Measurements from ENCODE around the gene AGAP2.

AGAP2 gene

GRCh38 chr12:57720606-57721595, 17.6 kb downstream of the AGAP2 start:
- H3K4me3 Mint-ChIP-seq, result no peak overlapping the region
- H3K36me3 Mint-ChIP-seq (ENCODE audit: low read depth), result peaks cover 39% of the 10 kb centered on the region
- no peak for TF ChIP-seq CTCF (IDR thresholded peaks at IDR 0.05)
- peaks cover 33% of the 10 kb centered on the region for H3K27me3 Mint-ChIP-seq (ENCODE audit: low read depth, poor library complexity)
- peaks cover under 1% of the 10 kb centered on the region for H3K4me1 Mint-ChIP-seq
- H3K9me3 Mint-ChIP-seq, result no peaks in the 10 kb centered on the region
- no peak overlapping the region for H3K27ac Mint-ChIP-seq
- DNase-seq, result no peak

GRCh38 chr12:57719777-57720605, 18.6 kb downstream of the AGAP2 start:
- Mint-ChIP-seq H3K4me3 (no peak overlapping the region), H3K4me1 (no peaks in the 10 kb centered on the region), H3K36me3 (ENCODE audit: low read depth) (peaks cover 43% of the 10 kb centered on the region), H3K27me3 (ENCODE audit: low read depth, poor library complexity) (peaks cover 24% of the 10 kb centered on the region), H3K27ac (no peak overlapping the region), H3K9me3 (no peaks in the 10 kb centered on the region)
- DNase-seq, result no peak
- no peak for TF ChIP-seq CTCF (IDR thresholded peaks at IDR 0.05)

GRCh38 chr12:57718641-57719528, 19.7 kb downstream of the AGAP2 start:
- Mint-ChIP-seq H3K9me3 (no peaks in the 10 kb centered on the region), H3K4me1 (no peaks in the 10 kb centered on the region), H3K4me3 (no peak overlapping the region), H3K27ac (no peak overlapping the region), H3K36me3 (ENCODE audit: low read depth) (peaks cover 43% of the 10 kb centered on the region), H3K27me3 (ENCODE audit: low read depth, poor library complexity) (peaks cover 13% of the 10 kb centered on the region)
- TF ChIP-seq CTCF (IDR thresholded peaks at IDR 0.05), result no peak
- no peak for DNase-seq

DNA sequence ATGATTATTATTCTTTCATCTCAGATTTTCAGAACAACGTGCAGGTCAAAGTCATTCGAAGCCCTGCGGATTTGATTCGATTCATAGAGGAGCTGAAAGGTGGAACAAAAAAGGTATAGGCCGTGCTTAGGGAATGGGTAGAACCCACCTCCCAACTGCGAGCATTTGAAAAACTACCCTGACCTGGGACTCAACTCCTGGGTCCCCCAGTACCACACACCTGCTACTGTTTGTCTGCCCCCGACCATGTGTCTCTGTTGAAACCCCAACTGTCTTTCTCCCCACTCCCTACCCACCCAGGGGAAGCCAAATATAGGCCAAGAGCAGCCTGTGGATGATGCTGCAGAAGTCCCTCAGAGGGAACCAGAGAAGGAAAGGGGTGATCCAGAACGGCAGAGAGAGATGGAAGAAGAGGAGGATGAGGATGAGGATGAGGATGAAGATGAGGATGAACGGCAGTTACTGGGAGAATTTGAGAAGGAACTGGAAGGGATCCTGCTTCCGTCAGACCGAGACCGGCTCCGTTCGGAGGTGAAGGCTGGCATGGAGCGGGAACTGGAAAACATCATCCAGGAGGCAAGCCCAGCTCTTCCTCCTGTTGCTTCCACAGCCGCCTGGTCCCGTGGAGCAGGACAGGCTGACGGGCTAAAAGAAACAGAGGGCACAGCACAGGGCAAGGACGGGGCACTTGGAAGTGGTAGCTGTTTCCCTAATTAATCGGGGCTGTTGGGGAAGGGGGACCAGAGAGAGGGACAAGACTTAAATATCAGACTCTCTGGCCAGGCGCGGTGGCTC, 20.5 kb downstream of the AGAP2 start:
- peaks cover 51% of the 10 kb centered on the region for H3K36me3 Mint-ChIP-seq (ENCODE audit: low read depth)
- H3K27ac Mint-ChIP-seq, result no peak overlapping the region
- H3K27me3 Mint-ChIP-seq (ENCODE audit: low read depth, poor library complexity), result peaks cover 4% of the 10 kb centered on the region
- H3K4me3 Mint-ChIP-seq, result no peak overlapping the region
- no peak for TF ChIP-seq CTCF (IDR thresholded peaks at IDR 0.05)
- DNase-seq, result no peak
- H3K9me3 Mint-ChIP-seq, result no peaks in the 10 kb centered on the region
- H3K4me1 Mint-ChIP-seq, result no peaks in the 10 kb centered on the region

- peaks cover 4% of the 10 kb centered on the region for H3K9me3 Mint-ChIP-seq
- DNase-seq, result no peak
- peaks cover 57% of the 10 kb centered on the region for H3K36me3 Mint-ChIP-seq (ENCODE audit: low read depth)
- no peaks in the 10 kb centered on the region for H3K27me3 Mint-ChIP-seq (ENCODE audit: low read depth, poor library complexity)
- no peak overlapping the region for H3K4me3 Mint-ChIP-seq
- no peaks in the 10 kb centered on the region for H3K4me1 Mint-ChIP-seq
- H3K27ac Mint-ChIP-seq, result no peak overlapping the region
- no peak for TF ChIP-seq CTCF (IDR thresholded peaks at IDR 0.05)
Observed at GRCh38 chr12:57717131-57717530, 21.4 kb downstream of the AGAP2 start.

All from nephron progenitor cell (in vitro differentiated cells).